Measurements from ENCODE around the gene GTSF1L. TPM values are rescaled to one million over a fixed set of nuclear protein-coding genes. Genes with fewer than 3 reads are reported as not detected.

Gene GTSF1L
- not detected for total RNA-seq
- polyA plus RNA-seq: not detected
- long read RNA-seq, donor 1: 0 reads
- long read RNA-seq, donor 2: 0 reads
- long read RNA-seq, donor 3: 0 reads

DNA sequence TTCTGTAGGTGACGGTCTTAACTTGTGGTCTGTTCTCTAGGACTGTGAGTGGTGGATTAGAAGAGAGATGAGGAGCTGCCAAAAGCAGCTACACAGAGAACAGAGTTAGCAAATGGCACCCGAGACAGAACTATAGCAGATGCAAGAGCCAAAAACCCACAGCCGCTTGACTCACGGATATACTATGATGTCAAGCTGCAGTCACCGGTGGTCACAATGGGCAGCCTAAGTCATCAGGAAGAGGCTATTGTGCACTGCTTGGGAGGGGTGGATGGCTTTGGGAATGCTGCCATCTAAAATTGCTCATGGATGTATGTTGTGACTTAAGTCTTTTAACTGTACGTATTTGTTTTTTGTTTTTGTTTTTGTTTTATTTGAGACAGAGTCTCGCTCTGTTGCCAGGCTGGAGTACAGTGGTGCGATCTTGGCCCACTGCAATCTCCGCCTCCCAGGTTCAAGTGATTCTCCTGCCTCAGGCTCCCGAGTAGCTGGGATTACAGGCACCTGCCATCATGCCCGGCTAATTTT, at the start of gene GTSF1L:
TSS of gene GTSF1L (minus strand) at position 192 of the 528 bp plus-strand sequence. CDS start 308 bp downstream, outside the sequence.
- DNase-seq (peak in 2 of 5 donors; percentile 12 to 33), ATAC-seq (peak in 2 of 4 donors; percentile 42 to 67)
- intact Hi-C loops (cut with DNase I): no loop called here
- no peaks in the 10 kb centered on the region for H3K4me1 ChIP-seq
- H3K27ac ChIP-seq: peak within 1 kb of the TSS in 3 of 12 donors; percentile 29 to 50 (median 34)
- WGBS, 4 donors: 66 to 75% (median 73%) methylated on average over 11 of the region's 11 CpGs
- H3K9me3 ChIP-seq: peaks cover 0 to 4% (median 0%) of the 10 kb centered on the region in 12 donors
- H3K4me3 ChIP-seq: no peak within 1 kb of the TSS
- no peaks in the 10 kb centered on the region for H3K36me3 ChIP-seq
- TF ChIP-seq CTCF (IDR thresholded peaks at IDR 0.05) (no peak), POLR2A (IDR thresholded peaks at IDR 0.05) (no peak)
- H3K27me3 ChIP-seq: peaks cover 0 to 4% (median 0%) of the 10 kb centered on the region in 9 donors

DNA sequence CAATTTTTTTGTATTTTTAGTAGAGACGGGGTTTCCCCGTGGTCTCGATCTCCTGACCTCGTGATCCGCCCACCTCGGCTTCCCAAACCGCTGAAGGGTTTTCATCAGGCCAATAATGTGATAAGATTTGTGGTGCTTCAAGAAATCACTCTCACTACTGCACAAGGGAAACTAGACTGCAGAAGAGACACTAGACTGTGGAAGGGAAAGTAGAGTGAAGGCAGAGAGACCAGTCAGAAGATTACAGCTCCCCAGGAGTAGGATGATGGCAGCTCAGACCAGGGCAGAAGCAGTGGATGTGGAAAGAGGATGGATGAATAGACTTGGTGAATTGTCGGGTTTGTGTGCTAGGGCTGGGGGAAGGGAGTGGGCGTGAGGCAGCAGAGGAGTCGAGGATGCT, 48.0 kb upstream of the GTSF1L start:
- Histone ChIP-seq H3K4me1 (no peaks in the 10 kb centered on the region), H3K9me3 (peaks cover 0 to 26% (median 14%) of the 10 kb centered on the region in 12 donors), H3K27ac (no peak overlapping the region), H3K4me3 (no peak overlapping the region), H3K27me3 (peaks cover 0 to 36% (median 0%) of the 10 kb centered on the region in 9 donors), H3K36me3 (no peaks in the 10 kb centered on the region)
- no peak for DNase-seq
- intact Hi-C loops (cut with DNase I): no loop called here
- WGBS, 4 donors: 80 to 89% (median 82%) methylated on average over 10 of the region's 10 CpGs
- no peak for ATAC-seq
- TF ChIP-seq CTCF (IDR thresholded peaks at IDR 0.05): no peak

DNA sequence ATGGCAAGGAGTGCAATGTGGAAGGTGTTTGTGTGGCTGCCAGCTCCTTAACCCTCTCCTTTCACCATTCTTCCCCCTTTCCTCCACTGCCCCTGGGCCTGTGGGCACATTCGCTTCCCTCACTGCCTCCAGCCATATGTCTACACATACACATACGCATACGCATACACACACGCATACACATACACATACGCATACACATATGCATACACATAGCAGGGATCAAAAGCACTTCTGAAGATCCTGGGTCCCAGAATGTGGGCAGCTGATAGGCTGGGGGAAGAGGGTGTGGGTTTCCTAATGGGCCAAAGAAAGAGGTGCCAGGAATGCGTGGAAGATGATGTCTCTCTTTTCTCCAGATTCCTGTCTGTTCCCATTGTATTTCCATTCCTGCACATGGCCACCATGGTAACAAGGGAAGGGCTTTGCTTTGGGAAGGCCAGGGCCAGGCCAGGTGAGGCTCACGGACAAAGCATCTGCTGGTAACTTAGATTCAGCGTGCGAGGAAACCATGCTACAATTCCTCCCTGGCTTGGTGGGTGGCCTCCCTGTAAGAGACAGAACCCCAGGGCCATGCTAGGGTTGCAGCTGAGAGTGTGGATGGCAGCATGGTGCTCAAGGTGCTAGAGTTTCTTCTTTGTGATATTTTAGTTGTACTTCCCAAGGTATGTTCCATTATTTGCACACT, 44.8 kb upstream of the GTSF1L start:
- WGBS, 4 donors: 86 to 93% (median 89%) methylated on average over 9 of the region's 9 CpGs
- TF ChIP-seq POLR2A (IDR thresholded peaks at IDR 0.05): no peak
- no peak for TF ChIP-seq CTCF (IDR thresholded peaks at IDR 0.05)
- Histone ChIP-seq H3K4me3 (no peak overlapping the region), H3K9me3 (no peaks in the 10 kb centered on the region), H3K36me3 (no peaks in the 10 kb centered on the region), H3K27me3 (peaks cover 0 to 39% (median 0%) of the 10 kb centered on the region in 9 donors), H3K4me1 (peaks cover 0 to 11% (median 0%) of the 10 kb centered on the region in 12 donors), H3K27ac (no peak overlapping the region)
- ATAC-seq (no peak), DNase-seq (no peak)
- intact Hi-C loops (cut with DNase I): no loop called here

DNA sequence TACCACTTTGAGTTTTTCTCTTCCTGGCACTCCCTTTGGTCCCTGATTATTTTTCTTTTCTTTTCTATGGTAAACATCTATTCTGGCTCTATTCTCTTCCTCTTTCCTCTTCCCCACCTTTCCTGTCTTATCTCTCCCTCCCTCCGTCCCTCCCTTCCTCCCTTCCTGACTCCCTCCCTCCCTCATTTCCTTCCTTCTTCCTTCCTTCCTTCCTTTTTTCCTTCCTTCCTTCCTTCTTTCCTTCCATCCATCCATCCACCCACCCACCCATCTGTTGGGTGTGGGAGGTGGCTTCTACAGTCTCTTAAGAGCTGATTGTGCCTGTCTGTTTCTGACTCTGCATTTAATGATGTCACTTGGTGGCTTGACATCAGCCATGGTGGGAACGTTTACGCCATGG, 43.5 kb upstream of the GTSF1L start:
- peaks cover 0 to 18% (median 0%) of the 10 kb centered on the region in 12 donors for H3K4me1 ChIP-seq
- WGBS, 4 donors: 56 to 66% (median 59%) methylated on average over 3 of the region's 3 CpGs
- no peaks in the 10 kb centered on the region for H3K9me3 ChIP-seq
- intact Hi-C loops (cut with DNase I): no loop called here
- no peak for TF ChIP-seq POLR2A (IDR thresholded peaks at IDR 0.05)
- no peak for TF ChIP-seq CTCF (IDR thresholded peaks at IDR 0.05)
- H3K36me3 ChIP-seq: no peaks in the 10 kb centered on the region
- no peak overlapping the region for H3K4me3 ChIP-seq
- ATAC-seq: no peak
- DNase-seq: no peak
- peaks cover 0 to 42% (median 2%) of the 10 kb centered on the region in 9 donors for H3K27me3 ChIP-seq
- no peak overlapping the region for H3K27ac ChIP-seq

All from heart left ventricle (tissue), 16 donors.